SW 1271 (cell line): ENCODE results near the gene ZCCHC7.
"Not testable (repeated sequence)": the region's sequence is repeated elsewhere in the genome, so short reads cannot be mapped to it uniquely, and the experiment has no call there.

Experiments used
- DNase-seq, 2 experiments: peaks; one replicate each; lab custom pipeline; 2025; lab: John Stamatoyannopoulos, UW

The ZCCHC7 gene

DNA sequence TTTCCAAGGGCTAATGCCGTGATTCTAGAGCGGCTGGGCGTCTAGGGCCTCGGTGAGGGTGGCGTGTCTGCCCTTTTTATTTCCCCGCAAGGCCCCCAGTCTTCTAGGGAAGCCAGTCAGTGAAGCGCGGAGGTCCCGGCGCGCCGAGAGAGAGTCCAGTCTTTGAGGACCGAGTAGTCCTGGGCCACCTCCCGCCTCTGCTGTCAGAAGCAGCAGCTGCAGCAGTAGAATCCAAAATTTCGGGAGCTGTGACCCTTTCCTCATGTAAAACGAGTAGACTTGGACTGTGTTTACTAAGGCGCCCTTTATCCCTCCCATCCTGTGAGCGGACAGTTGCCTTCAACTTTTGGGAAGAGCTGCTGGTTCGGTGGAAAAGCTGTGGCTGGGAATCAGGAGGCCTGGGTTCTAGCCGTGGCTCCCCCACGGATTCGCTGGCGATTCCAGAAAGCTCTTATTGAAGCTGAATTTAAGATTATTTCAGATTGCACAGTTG lies 515 bp downstream of the ZCCHC7 start:
- not testable (repeated sequence) for DNase-seq

DNA sequence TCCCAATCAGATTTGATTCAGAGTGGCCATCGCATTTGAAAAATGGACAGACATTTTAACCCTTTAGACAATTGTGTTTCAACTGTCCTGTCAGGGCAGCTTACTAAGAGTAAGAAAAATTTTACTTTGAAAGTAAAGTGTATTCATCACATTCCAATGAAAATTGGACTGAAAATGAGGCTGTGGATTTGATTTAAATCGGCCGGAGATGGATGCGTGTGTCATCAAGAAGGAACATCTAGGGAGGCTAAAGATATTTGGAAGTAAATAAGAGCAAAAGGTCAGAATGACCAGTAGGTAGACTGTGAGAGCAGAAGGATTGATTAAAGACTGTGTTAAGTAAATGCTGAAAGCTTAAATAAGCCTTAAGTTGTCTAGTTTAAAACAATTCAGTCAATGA lies 1.5 kb downstream of the ZCCHC7 start:
- no peak for DNase-seq

DNA sequence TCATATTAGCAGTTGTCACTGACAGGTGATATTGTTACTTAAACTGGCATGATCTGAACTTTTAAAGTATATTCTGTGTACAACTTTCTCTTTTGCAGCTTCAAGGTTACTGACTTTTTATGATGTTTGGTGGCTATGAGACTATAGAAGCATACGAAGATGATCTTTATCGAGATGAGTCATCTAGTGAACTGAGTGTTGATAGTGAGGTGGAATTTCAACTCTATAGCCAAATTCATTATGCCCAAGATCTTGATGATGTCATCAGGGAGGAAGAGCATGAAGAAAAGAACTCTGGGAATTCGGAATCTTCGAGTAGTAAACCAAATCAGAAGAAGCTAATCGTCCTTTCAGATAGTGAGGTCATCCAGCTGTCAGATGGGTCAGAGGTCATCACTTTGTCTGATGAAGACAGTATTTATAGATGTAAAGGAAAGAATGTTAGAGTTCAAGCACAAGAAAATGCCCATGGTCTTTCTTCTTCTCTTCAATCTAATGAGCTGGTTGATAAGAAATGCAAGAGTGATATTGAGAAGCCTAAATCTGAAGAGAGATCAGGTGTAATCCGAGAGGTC lies 5.9 kb downstream of the ZCCHC7 start:
- DNase-seq, result no peak

DNA sequence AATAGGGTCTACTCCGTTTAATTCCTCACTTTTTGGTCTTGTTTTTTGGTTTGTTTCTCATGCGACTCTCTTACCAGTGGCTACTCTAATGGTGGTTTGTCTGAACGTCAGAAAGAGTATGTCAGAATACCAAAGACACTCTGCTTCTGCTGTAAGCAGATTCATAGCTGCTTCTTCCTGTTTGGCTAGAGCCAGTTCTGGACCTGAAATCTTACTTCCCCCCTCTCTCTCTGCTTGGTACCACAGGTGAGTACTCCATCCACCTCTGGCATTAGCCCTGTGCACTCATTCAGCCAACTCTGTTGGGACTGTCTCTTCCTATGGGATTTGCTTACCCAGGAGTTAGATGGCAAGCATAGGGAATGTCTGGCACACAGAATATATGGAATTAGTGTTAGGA lies 6.6 kb downstream of the ZCCHC7 start:
- no peak for DNase-seq

DNA sequence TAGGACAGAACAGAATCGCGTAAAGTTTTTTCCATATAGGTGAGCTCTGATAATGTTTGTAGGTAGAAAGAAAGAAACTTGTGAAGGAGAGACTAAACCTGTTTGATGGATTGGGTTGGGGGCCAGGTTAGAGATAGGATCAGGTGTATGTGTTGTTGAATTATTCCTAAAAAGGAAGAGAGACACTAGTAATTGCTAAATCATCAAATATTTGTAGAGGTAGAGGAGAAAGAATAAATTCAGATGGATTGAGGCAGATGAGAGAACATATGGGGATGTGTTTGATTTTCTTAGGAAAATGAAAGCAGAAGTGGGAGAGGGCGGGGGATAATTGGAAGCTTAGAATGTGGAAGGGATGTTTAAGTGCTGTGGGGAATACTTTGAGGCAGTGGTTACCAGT lies 7.7 kb downstream of the ZCCHC7 start:
- no peak for DNase-seq

DNA sequence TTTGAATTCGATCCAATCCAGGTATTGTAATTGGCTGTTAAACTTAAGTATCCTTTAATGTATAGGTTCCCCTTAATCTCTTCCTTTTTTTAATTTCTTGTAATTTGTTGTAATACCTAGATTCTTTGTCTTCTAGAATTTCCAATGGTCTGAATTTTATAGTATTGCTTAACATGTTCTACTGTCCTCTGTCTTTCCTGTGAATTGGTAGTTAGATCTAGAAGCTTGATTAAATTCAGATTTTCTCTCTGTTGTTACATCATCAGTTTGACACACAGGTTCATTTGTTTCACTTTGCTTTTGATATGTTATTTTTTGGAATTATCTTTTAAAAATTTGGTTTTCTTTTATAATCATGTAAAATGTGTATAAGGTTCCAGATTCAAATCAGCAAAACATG lies 13.8 kb downstream of the ZCCHC7 start:
- DNase-seq, result no peak

DNA sequence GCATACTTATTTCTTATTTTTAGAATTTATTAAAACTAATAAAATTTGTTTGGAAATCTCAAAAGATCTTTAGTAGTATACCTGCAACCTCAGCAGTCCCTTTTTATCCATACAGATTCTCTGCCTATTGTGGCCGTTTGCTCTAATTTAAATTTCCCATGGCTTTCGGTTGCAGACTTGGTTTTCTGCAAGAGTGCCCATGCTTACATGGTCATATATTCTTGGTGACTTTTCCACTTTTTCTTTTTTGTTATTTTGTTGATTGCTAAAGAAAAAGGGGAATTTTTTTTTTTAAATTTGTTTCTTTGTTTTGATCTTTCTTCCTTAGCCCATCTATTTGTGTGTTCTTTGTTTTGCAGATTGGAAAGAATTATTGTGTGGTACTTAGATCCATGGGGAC lies 20.6 kb downstream of the ZCCHC7 start:
- no peak for DNase-seq

DNA sequence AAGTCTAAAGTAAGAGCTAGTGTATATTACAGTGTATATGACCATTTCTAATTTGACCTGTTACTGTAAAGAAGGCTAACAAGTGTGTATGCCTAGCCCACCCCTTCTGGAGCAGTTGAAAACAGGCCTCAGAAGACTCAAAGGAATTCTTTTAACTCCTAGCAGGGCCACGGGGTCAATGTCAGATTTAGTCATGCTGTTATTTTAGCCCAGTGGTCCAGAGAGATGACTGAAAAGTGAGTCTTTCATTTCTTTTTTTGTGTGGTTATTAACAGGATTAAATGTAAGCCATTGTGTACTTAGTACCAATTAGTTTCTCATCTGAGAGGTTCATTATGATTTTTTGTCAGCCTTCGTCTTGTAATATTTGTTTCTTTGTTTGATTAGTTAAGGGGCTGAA lies 24.4 kb downstream of the ZCCHC7 start:
- DNase-seq, result no peak

DNA sequence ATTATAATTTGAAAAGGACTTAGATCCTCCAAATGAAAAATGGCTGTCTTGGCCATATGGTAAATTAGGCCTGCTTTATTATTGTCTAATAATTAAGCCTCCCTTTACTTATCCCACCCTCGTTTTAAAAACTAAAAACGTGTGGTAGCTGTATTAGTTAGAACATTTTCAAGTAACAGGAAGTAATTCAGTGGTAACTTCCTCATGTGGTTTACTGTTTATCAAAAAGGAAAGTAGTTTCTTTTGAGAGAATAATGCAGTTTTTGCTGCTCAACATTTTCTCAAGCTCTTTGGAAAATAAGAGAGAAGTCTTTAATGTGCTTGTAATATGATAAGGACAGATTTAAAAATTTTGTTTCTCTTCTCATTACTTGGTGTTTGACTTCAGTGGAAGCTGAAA lies 26.0 kb downstream of the ZCCHC7 start:
- DNase-seq, result no peak

DNA sequence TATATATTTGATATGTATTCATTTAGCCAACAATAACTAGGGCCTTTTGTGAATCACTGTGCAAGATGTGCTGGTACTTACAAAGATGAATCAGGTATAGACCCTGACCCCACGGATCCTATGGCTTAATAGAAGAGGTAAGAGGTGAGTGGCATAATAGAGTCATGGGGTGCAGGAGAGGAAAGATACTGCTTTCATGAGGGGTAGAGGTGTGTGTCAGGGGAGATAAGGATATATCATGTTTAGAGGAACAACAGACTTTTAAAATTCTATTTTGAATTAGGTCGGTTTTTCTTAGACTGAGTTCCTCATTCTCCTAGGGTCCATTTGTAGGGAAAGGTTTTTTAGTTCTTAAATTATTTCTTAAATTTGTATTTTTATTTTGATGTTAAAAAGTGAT lies 27.8 kb downstream of the ZCCHC7 start:
- no peak for DNase-seq

DNA sequence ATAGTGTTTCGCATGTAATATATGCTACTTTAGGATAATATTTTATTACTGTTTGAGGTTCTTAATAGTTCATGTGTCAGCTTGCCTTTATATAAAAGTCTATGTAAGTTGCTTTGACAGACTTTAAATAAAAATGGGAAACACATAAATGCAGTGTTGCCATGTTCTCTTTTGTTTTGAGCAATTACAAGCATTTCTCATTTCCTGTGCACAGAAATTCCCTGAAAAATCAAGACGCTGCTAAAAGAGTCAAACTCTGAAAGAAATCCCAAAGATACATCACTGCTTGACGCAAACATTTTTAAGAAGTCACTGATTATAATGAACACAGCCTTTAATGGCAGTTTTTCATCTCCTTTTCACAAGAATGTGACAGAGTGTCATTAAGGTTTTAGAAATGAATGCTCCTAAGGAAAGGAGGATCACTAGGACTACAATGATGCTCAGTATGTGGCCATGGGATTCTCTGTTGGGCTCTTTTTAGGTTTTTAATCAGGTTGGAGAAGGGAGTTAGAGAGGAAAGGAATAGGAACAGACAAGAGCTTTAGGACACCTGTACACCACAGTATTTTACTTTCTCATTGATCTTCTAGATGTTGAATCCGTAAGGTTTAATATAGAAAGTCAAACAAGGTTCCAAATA lies 29.4 kb downstream of the ZCCHC7 start:
- no peak for DNase-seq

DNA sequence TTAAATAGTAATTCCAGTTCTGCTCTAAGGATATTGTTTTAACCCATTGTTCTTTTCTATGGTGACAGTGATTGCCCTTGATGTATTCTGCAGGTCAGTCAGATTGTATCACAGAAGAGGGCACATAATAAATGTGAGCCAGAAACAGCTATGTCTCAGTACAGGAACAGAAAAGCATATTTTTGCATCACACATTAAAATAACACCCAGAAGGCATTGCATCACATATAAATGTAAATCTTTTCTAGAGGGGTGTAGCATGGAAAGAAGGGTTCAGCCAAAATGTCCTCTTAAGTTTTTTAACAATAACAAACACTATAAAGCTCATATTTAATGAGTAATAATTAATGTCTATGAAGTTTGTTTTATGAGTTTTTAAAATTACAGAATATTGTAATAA lies 30.0 kb downstream of the ZCCHC7 start:
- DNase-seq, result no peak

DNA sequence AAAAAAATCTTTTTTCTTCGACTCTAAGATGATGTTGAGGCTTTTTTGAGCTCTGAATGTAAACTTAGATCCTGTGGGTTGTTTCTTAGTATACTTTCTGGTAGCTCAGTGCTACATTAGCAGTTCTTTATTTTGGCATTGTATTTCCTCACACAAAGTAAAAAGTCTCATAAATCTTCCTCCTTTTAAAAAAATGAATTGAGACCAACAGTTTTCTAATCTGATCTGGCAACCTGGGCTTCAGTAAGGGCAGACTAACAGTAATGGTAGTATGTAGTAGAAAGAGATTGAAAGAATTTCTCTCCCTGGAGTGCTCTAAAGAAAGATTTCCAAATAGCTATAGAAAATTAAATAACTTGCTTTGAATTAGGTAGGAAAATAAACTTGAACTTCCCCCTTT lies 31.4 kb downstream of the ZCCHC7 start:
- no peak for DNase-seq

DNA sequence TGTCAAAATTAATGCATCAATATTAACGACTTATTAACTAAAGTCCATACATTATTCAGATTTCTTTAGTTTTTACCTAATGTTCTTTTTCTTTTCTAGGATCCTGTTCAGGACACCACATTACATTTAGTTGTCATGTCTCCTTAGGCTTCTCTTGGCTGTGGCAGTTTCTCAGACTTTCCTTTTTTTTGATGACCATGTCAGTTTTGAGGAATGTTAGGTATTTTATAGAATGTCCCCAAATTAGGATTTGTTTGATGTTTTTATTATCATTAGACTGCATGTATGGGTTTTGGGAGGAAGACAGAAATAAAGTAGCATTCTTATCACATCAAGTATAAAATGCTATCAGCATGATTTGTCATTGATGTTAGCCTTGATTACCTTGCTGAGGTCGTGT lies 32.0 kb downstream of the ZCCHC7 start:
- DNase-seq, result no peak

DNA sequence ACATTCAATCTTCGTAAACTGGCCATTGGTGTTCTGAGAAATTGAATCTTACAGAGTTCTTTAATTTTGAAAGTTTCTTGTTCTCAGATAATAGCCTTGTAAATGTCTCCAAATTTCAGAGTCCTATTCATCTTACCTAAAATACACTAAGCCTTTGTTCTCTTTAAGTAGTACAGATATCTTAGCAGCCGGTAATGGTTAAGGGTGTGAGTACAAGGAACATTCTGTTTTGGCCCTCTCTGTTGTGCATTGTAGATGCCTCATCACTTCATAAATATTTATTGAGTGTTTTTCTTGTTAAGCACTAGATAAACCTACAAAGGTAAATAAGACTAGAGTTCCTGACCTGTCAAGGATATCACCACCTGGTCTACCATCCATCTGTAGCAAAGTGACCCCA lies 35.2 kb downstream of the ZCCHC7 start:
- DNase-seq, result no peak

DNA sequence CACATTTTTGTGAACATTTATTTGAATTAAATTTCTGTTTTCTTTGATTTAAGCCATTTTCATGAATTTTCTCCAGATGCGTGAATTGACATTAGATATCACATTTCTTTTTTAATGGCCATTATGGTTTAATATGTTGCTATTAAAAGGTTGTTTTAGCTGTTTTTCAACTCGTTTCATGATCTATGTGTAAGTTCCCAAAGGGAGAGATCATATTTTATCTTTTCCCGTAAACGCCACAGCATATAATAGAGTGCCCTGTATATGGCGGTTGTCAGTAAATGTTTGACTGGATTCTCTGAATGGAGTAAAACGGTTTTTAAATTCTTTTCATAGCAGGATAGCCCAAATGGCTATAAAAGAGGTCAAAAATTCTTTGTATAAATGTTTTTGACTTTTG lies 35.8 kb downstream of the ZCCHC7 start:
- DNase-seq, result no peak

DNA sequence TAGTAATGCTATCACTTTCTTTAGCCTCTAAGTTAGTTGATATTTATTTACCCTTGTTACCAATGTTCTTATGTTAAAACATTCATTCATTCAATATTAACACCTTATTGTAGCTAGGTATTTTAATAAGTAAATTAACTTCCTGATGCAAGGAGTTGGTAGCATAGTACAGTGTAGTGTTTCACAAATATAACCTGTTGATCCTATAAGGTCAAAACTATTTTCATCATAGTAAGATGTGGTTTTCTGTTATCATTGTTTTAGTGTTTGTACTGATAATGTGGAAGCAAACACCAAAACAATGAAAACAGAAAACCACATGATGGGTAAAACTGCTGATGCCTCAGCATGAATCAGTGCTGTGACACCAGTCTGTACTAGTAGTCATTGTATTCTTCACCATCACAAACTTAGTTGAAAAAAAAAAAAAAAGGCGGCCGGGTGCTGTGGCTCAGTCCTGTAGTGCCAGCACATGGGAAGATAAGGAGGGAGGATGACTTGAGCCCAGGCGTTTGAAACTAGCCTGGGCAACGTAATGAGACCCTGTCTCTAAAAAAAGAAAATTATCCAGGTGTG lies 36.5 kb downstream of the ZCCHC7 start:
- DNase-seq, result no peak

DNA sequence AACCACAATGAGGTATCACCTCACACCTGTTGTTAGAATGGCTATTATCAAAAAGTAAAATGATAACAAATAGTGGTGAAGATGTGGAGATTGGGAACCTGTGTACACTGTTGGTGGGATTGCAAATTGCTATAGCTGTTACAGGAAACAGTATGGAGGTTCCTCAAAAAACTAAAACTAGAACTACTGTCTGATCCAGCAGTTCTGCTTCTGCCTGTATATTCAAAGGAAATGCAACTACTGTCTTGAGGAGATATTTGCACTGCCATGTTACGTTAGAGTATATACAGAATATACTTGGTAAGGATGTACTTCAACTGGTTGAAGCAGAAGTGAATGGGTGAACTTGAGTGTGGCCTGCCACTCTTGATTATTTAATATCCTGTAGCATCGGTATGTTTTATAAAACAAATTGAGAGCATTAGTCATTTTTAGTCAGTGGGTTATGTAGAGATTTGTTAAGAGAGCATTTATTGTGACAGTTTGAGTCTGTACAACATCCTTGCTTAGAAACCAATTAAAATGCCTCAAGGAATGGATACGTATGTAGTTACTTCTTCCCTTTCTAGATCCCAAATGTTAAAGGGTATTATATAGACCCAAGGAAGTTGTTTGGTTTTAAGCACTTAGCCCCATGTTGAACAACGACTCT lies 37.5 kb downstream of the ZCCHC7 start:
- DNase-seq, result no peak

DNA sequence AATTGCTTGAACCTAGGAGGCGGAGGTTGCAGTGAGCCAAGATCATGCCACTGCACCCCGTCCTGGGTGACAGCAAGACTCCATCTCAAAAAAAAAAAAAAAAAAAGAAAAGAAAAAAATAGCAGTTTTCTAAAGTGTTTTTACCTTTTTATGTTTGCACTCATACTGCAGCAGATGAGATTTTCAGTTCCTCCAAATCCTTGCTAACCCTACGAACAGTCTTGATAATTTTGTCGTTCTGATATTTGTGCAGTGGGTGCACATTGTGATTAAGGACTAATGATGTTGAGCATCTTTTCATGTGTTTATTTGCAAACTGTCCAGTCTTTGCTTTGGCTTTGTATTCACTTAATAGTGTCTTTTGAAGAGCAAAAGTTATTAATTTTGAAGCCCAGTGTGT lies 42.9 kb downstream of the ZCCHC7 start:
- no peak for DNase-seq

DNA sequence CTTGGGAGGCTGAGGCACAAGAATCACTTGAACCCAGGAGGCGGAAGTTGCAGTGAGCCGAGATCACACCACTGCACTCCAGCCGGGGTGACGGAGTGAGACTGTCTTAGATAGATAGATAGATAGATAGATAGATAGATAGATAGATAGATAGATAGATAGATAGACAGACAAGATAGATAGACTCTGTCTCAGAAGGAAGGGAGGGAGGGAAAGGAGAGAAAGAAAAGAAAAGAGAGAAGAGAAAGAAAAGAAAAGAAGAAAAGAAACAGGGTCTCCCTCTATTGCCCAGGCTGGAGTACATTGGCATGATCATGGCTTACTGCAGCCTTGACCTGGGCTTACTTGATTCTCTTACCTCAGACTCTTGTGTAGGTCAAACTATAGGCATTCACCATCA lies 44.0 kb downstream of the ZCCHC7 start:
- DNase-seq, result not testable (repeated sequence)

DNA sequence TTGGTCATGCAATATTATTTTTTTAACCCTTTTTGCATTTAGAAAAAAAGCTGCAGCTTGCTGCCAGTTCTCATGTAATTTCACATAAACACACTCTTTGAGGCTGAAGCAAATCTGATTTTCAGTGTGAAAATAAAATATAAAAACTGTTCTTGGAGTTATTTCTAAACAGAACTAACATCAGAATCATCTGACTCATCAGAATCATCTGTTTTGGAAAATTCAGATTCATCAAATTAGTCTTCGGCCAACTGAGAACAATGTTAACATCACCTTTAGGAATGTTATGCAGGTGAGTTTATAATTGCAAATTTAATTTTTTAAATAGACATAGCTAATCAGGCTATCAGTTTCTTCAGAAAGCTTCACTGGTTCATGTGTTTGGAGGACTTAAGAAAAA lies 45.3 kb downstream of the ZCCHC7 start:
- no peak for DNase-seq

DNA sequence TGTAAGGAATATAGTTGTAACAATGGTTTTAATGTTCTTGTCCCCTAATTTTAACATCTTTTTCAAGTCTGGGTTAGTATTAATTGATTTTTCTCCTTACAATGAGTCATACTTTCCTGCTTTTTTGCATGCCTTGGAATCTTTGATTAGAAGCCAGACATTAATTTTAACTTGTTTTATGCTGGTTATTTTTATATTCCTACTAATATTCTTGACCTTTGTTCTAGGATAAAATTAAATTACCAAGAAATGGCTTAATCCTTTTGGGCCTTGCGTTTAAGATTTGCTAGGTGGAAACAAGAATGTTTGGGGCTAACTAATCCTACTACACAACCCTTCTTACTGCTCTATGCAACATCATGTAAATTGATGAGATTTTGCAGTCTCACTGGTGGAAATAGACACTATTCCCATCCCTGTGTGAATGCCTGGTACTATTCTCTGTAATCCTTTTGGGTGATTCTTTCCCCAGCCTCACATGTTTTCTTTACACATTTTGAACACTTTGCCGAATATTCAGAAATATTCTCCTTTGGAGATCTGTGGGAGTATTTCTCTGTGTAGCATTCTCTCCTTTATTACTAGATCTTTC lies 47.2 kb downstream of the ZCCHC7 start:
- DNase-seq, result no peak

DNA sequence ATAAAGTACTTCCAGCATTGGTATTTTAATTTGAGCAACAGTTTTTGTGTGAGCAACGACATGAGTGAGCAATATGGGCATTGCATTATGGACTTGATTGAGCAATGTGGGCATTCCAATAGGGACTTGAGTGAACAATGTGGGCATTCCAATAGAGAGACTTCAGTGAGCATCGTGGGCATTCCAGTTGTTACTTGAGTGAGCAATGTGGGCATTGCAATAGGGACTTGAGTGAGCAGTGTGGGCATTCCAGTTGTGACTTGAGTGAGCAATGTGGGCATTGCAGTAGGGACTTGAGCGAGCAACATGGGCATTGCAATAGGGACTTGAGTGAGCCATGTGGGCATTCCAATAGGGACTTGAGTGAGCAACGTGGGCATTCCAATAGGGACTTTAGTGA lies 52.2 kb downstream of the ZCCHC7 start:
- DNase-seq, result no peak
